Mucosa of descending colon (tissue), 3 donors: ENCODE results near the gene ETV1. TPM values are rescaled to one million over a fixed set of nuclear protein-coding genes. Genes with fewer than 3 reads are reported as not detected.

ENCODE experiments used
- ATAC-seq: fragments of 200-7000 bp; cut with Tn5 transposase; one replicate; pipeline ENCODE4 v1.9.1; 2020; ENCODE audit warnings: mild to moderate bottlenecking, moderate library complexity
- DNase-seq, 3 donors: peaks; one replicate each; pipeline ENCODE4 v3.0.0-alpha.2; 2020
- H3K36me3 ChIP-seq: fragments of 200-600 bp; one replicate; pipeline ENCODE4 v1.8.0; 2021; ENCODE audit warnings: low read depth, mild to moderate bottlenecking
- H3K4me1 ChIP-seq: fragments of 200-600 bp; one replicate; pipeline ENCODE4 v1.8.0; 2021; ENCODE audit warnings: low read depth, mild to moderate bottlenecking
- H3K4me3 ChIP-seq: fragments of 200-600 bp; one replicate; pipeline ENCODE4 v1.8.0; 2021; ENCODE audit warnings: mild to moderate bottlenecking
- H3K9me3 ChIP-seq: fragments of 200-600 bp; one replicate; pipeline ENCODE4 v1.8.0; 2021; ENCODE audit warnings: mild to moderate bottlenecking
- intact Hi-C, 2 donors: fragments of 100-400 bp; cut with DNase I in 1 of 2; cut with micrococcal nuclease in 1 of 2; formaldehyde crosslinking; loops; one replicate each; pipeline versions ENCODE4 v1.11.0 to v1.11.1; 2022; cut with DNase I, micrococcal nuclease
- total RNA-seq, 3 donors: library from RNA; stranded (reverse); fragmentation: NEBNext Ultra II Directional in 2 of 3; extraction: Animal tissue kit (Norgen Biotek cat#: 25700) in 2 of 3; gene quantifications; one replicate each; pipeline versions ENCODE4 v1.2.1 to v1.2.4, GENCODE V29; 2021 to 2023
- TF ChIP-seq, protein P1 (sequence below): fragments of 200-600 bp; IDR thresholded peaks from one replicate; pipeline ENCODE4 v1.8.0; 2022; ENCODE audit warnings: antibody characterized with exemption, mild to moderate bottlenecking
- donor health status: DM: no; HTN: no; CAD: no; lungs with moderate emphysema.
- donor health status: DM: no; HTN: no; CAD: no.
- donor health status: DM: no; HTN: yes; CAD: no.

The ETV1 gene
- total RNA-seq, 3 donors from 2014 or later, result 2.6 to 16.9 (median 5.9) TPM

DNA sequence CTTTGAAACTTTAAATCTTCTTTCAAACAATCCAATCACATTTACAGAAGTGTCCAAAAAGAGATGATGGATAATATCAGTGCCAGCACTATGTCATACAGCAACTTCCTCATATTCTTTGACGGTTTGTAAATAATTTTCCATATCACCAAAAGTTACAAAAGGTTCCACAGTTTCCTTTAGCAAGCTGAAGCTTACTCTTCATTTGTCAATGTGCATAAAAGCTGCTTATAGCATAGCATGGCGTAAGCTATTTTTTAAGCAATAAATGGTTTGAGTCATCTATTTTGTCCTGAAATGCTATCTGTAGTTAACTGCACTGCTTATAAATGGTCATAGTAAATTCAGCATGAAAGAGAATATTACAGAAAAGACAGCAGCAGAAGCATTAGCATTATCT lies 95.1 kb downstream of the ETV1 start:
- no peak overlapping the region for H3K4me3 ChIP-seq
- TF ChIP-seq, protein P1, sequence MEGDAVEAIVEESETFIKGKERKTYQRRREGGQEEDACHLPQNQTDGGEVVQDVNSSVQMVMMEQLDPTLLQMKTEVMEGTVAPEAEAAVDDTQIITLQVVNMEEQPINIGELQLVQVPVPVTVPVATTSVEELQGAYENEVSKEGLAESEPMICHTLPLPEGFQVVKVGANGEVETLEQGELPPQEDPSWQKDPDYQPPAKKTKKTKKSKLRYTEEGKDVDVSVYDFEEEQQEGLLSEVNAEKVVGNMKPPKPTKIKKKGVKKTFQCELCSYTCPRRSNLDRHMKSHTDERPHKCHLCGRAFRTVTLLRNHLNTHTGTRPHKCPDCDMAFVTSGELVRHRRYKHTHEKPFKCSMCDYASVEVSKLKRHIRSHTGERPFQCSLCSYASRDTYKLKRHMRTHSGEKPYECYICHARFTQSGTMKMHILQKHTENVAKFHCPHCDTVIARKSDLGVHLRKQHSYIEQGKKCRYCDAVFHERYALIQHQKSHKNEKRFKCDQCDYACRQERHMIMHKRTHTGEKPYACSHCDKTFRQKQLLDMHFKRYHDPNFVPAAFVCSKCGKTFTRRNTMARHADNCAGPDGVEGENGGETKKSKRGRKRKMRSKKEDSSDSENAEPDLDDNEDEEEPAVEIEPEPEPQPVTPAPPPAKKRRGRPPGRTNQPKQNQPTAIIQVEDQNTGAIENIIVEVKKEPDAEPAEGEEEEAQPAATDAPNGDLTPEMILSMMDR, result no peak

DNA sequence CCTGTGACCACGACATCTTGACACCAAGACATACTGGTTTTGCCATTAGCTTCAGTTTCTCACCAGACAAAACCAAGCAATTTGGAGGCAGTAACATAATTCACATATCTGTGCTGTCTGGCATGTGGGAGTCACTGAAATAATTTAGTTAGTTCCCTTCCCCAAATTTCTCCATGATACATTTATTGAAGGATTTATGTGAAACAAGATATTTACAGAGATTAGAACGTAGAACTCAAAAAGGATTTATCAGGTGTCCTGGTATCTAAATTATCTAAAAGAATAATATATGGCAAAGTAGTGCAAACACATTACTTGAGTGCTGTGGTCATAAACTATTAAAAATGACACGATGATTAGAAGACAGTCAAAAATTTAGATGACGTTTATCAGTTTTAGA lies 98.7 kb downstream of the ETV1 start:
- no peaks in the 10 kb centered on the region for H3K9me3 ChIP-seq
- no peaks in the 10 kb centered on the region for H3K36me3 ChIP-seq
- DNase-seq, result no peak
- H3K4me1 ChIP-seq, result no peaks in the 10 kb centered on the region
- TF ChIP-seq, protein P1, result no peak
- H3K4me3 ChIP-seq, result no peak overlapping the region
- intact Hi-C loops, result no loop called here
- no peak for ATAC-seq

More for the DNA sequence above, 95.1 kb downstream of the ETV1 start:
- no peaks in the 10 kb centered on the region for H3K9me3 ChIP-seq
- ATAC-seq (no peak), DNase-seq (no peak)
- H3K4me1 ChIP-seq, result no peaks in the 10 kb centered on the region
- H3K36me3 ChIP-seq, result no peaks in the 10 kb centered on the region
- intact Hi-C loops, result no loop called here

DNA sequence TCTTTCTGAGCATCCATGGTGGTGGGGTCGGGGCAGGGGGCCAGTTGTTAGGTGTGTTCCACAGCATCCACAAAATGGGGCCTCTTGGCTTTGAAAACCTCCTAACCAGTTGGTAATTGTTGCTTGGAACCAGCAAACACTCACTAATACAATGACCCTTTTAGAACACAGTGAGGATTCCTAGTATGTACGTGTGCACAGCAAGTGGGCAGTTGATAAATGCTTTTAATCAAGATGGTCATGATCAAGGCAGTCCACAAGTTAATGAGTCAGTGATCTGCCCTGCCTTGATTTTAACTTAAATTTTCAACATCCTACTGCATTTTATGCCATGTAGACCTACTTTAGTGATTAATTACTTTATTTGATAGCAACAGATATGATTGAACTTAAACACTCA lies 103.1 kb downstream of the ETV1 start:
- DNase-seq, result no peak
- intact Hi-C loops, result no loop called here
- Histone ChIP-seq H3K4me3 (no peak overlapping the region), H3K4me1 (no peaks in the 10 kb centered on the region), H3K36me3 (no peaks in the 10 kb centered on the region), H3K9me3 (no peaks in the 10 kb centered on the region)
- TF ChIP-seq, protein P1, result no peak
- ATAC-seq, result no peak

DNA sequence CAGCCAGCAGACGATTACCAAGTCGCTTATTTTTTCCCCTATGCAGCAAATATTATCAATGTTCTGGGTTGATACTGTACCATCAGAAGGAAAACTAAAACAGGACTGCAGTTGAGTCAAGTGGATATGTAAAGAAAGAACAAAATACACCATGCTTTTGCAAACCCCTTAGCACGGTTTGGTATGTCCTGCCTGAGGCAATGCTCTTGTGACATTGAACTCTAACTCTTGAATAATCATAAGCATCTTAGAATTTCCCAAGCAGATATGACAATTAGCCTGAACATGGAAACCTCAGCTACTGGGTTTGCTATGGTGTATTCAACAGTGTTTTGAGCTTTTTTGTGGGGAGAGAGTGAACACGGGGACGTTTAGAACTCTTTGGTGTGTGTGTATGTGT lies 107.4 kb downstream of the ETV1 start:
- TF ChIP-seq, protein P1, result no peak

DNA sequence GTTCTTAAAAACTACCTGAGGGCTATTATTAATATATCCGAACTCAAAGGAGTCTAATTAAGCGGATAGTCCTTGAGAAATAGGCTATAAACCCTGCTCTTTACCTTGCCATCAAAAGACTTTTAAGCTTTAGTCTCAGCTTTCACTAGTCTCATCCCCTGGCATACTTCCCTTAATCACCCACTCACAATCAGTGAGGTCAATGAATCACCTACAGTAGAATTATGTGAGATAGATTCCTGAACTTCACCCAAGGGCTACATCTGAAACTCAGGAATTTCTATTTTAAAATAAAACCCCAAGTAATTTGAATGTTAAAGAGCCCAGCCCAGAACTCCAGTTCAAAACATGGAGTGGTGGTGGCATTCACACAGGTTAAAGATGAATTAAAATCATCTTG lies 108.7 kb downstream of the ETV1 start:
- TF ChIP-seq, protein P1, result no peak
- H3K4me3 ChIP-seq, result no peak overlapping the region
- no peak for DNase-seq
- no peak for ATAC-seq
- intact Hi-C loops, result no loop called here
- no peaks in the 10 kb centered on the region for H3K36me3 ChIP-seq
- no peaks in the 10 kb centered on the region for H3K4me1 ChIP-seq
- no peaks in the 10 kb centered on the region for H3K9me3 ChIP-seq

More for the DNA sequence above, 107.4 kb downstream of the ETV1 start:
- no peaks in the 10 kb centered on the region for H3K9me3 ChIP-seq
- intact Hi-C loops, result no loop called here
- ATAC-seq (no peak), DNase-seq (no peak)
- no peaks in the 10 kb centered on the region for H3K36me3 ChIP-seq
- no peaks in the 10 kb centered on the region for H3K4me1 ChIP-seq
- H3K4me3 ChIP-seq, result no peak overlapping the region
